DOHH2 (cell line): Measurements from ENCODE around the gene BARX2.

Source experiments
- H3F3A ChIP-seq: fragments of 200-600 bp; sonication (generic), shearing (Covaris generic); 2 replicates; pipeline ENCODE4 v1.6.0; 2016; ENCODE audit warnings: antibody characterized with exemption, mild to moderate bottlenecking; ENCODE audit not compliant: control insufficient read depth, insufficient read depth
- H3K27ac ChIP-seq: fragments of 200-600 bp; sonication (generic); 2 replicates; pipeline ENCODE4 v1.5.1; 2014; ENCODE audit warnings: low read depth, mild to moderate bottlenecking, low read length, moderate library complexity
- H3K27me3 ChIP-seq: fragments of 200-600 bp; sonication (generic); 2 replicates; pipeline ENCODE4 v1.6.1; 2014; ENCODE audit warnings: mild to moderate bottlenecking, low read length, mixed read lengths; ENCODE audit not compliant: control insufficient read depth
- H3K36me3 ChIP-seq: fragments of 200-600 bp; sonication (generic); 2 replicates; pipeline ENCODE4 v1.6.1; 2014; ENCODE audit warnings: mild to moderate bottlenecking, low read length, moderate library complexity, mixed read lengths; ENCODE audit not compliant: control insufficient read depth
- H3K4me1 ChIP-seq: fragments of 200-600 bp; sonication (generic); 2 replicates; pipeline ENCODE4 v1.6.1; 2014; ENCODE audit warnings: mild to moderate bottlenecking, low read length, mixed read lengths; ENCODE audit not compliant: control insufficient read depth
- H3K4me2 ChIP-seq: fragments of 200-600 bp; sonication (generic); 2 replicates; pipeline ENCODE4 v1.6.0; 2014; ENCODE audit warnings: mild to moderate bottlenecking, low read length, moderate library complexity
- H3K4me3 ChIP-seq: fragments of 200-600 bp; sonication (generic); 2 replicates; pipeline ENCODE4 v1.5.1; 2014; ENCODE audit warnings: mild to moderate bottlenecking, low read length, mixed read lengths
- H3K79me2 ChIP-seq: fragments of 200-600 bp; sonication (generic); 2 replicates; pipeline ENCODE4 v1.6.1; 2014; ENCODE audit warnings: mild to moderate bottlenecking, low read length, mixed read lengths; ENCODE audit not compliant: control insufficient read depth
- H3K9me2 ChIP-seq: fragments of 200-600 bp; sonication (generic); replicated peaks from 2 replicates; pipeline ENCODE4 v1.6.1; 2014; ENCODE audit warnings: mild to moderate bottlenecking, low read length, mixed read lengths; ENCODE audit not compliant: control insufficient read depth
- H3K9me3 ChIP-seq: fragments of 200-600 bp; sonication (generic); 2 replicates; pipeline ENCODE4 v1.6.1; 2014; ENCODE audit warnings: antibody characterized with exemption, low read length, mixed read lengths; ENCODE audit not compliant: control insufficient read depth, insufficient read depth
- H4K20me1 ChIP-seq: fragments of 200-600 bp; sonication (generic); 2 replicates; pipeline ENCODE4 v1.6.0; 2014; ENCODE audit warnings: low read depth, mild to moderate bottlenecking, antibody characterized with exemption, low read length, moderate library complexity; ENCODE audit not compliant: control insufficient read depth, insufficient read depth
- CTCF ChIP-seq: fragments of 200-600 bp; sonication (generic); IDR thresholded peaks from one replicate; pipeline ENCODE4 v1.5.1; 2014; ENCODE audit warnings: antibody characterized with exemption, mild to moderate bottlenecking, low read depth, low read length; ENCODE audit not compliant: poor library complexity, severe bottlenecking
- EZH2phosphoT487 ChIP-seq: fragments of 200-600 bp; sonication (generic); IDR thresholded peaks from 2 replicates; pipeline ENCODE4 v1.6.1; 2017; ENCODE audit warnings: borderline replicate concordance, mild to moderate bottlenecking, antibody characterized with exemption, low read length, moderate library complexity, mixed read lengths

The BARX2 gene

GRCh38 chr11:129427376-129427775 lies 51.7 kb downstream of the BARX2 start:
- TF ChIP-seq EZH2phosphoT487: no peak
- no peak for TF ChIP-seq CTCF
- H3K4me1 ChIP-seq: no peaks in the 10 kb centered on the region
- no peaks in the 10 kb centered on the region for H3K9me2 ChIP-seq
- no peaks in the 10 kb centered on the region for H3K36me3 ChIP-seq
- H3K27me3 ChIP-seq: peaks cover 5% of the 10 kb centered on the region; the same call in 1 of the 2 replicates
- H3K4me3 ChIP-seq: no peak overlapping the region
- H3K27ac ChIP-seq: no peak overlapping the region
- peaks cover 8% of the 10 kb centered on the region for H3K9me3 ChIP-seq
- no peaks in the 10 kb centered on the region for H3F3A ChIP-seq
- H3K79me2 ChIP-seq: no peaks in the 10 kb centered on the region
- H4K20me1 ChIP-seq: no peaks in the 10 kb centered on the region
- no peak overlapping the region for H3K4me2 ChIP-seq

GRCh38 chr11:129427816-129428406 lies 52.3 kb downstream of the BARX2 start:
- Histone ChIP-seq H3K27me3 (peaks cover 5% of the 10 kb centered on the region; the same call in 1 of the 2 replicates), H3K4me2 (no peak overlapping the region), H3K4me1 (no peaks in the 10 kb centered on the region)

GRCh38 chr11:129428557-129428956 lies 52.9 kb downstream of the BARX2 start:
- Histone ChIP-seq H3K9me2 (no peaks in the 10 kb centered on the region), H3K4me2 (no peak overlapping the region), H4K20me1 (no peaks in the 10 kb centered on the region), H3K4me3 (no peak overlapping the region), H3K9me3 (peaks cover 8% of the 10 kb centered on the region), H3K27ac (no peak overlapping the region), H3K27me3 (peaks cover 5% of the 10 kb centered on the region; the same call in 1 of the 2 replicates), H3F3A (no peaks in the 10 kb centered on the region), H3K36me3 (no peaks in the 10 kb centered on the region), H3K79me2 (no peaks in the 10 kb centered on the region), H3K4me1 (no peaks in the 10 kb centered on the region)
- TF ChIP-seq EZH2phosphoT487 (no peak), CTCF (no peak)

More at GRCh38 chr11:129427816-129428406, 52.3 kb downstream of the BARX2 start:
- peaks cover 8% of the 10 kb centered on the region for H3K9me3 ChIP-seq
- no peaks in the 10 kb centered on the region for H3F3A ChIP-seq
- H3K36me3 ChIP-seq: no peaks in the 10 kb centered on the region
- H3K27ac ChIP-seq: no peak overlapping the region
- H3K79me2 ChIP-seq: no peaks in the 10 kb centered on the region
- no peaks in the 10 kb centered on the region for H3K9me2 ChIP-seq
- H4K20me1 ChIP-seq: no peaks in the 10 kb centered on the region
- no peak overlapping the region for H3K4me3 ChIP-seq
- TF ChIP-seq CTCF: no peak
- TF ChIP-seq EZH2phosphoT487: no peak
